Mesothelial cell of epicardium (in vitro differentiated cells): ENCODE results near the gene KLHL26. TPM values are rescaled to one million over a fixed set of nuclear protein-coding genes. Genes with fewer than 3 reads are reported as not detected.

Experiments used
- DNase-seq, 2 experiments: peaks; one replicate each; pipeline ENCODE4 v3.0.0; 2021; ENCODE audit warnings: low spot score in 2 of 2; ENCODE audit not compliant: unreplicated experiment in 2 of 2
- H3K27ac Mint-ChIP-seq: 2 replicates; pipeline ENCODE4 v1.8.0; 2021; ENCODE audit warnings: mixed read lengths
- H3K27me3 Mint-ChIP-seq: 2 replicates; pipeline ENCODE4 v1.8.0; 2021; ENCODE audit warnings: low read depth, mixed read lengths
- H3K36me3 Mint-ChIP-seq: 2 replicates; pipeline ENCODE4 v1.8.0; 2021; ENCODE audit warnings: mixed read lengths
- H3K4me1 Mint-ChIP-seq: 2 replicates; pipeline ENCODE4 v1.8.0; 2021; ENCODE audit warnings: mixed read lengths
- H3K4me3 Mint-ChIP-seq: 2 replicates; pipeline ENCODE4 v1.8.0; 2021; ENCODE audit warnings: mild to moderate bottlenecking, moderate library complexity, mixed read lengths
- H3K9me3 Mint-ChIP-seq: 2 replicates; pipeline ENCODE4 v1.8.0; 2021; ENCODE audit warnings: mixed read lengths
- total RNA-seq: library from RNA; stranded (reverse); gene quantifications from 3 replicates; pipeline ENCODE4 v1.2.1, GENCODE V29; 2021
- TF ChIP-seq, protein P1 (sequence below): fragments of 200-600 bp; sonication (generic); IDR thresholded peaks from one replicate; pipeline ENCODE4 v1.5.0; 2021; ENCODE audit warnings: antibody characterized with exemption; ENCODE audit not compliant: unreplicated experiment

Gene KLHL26
- total RNA-seq, 1 donor from 2014 or later = 12.0 TPM

DNA sequence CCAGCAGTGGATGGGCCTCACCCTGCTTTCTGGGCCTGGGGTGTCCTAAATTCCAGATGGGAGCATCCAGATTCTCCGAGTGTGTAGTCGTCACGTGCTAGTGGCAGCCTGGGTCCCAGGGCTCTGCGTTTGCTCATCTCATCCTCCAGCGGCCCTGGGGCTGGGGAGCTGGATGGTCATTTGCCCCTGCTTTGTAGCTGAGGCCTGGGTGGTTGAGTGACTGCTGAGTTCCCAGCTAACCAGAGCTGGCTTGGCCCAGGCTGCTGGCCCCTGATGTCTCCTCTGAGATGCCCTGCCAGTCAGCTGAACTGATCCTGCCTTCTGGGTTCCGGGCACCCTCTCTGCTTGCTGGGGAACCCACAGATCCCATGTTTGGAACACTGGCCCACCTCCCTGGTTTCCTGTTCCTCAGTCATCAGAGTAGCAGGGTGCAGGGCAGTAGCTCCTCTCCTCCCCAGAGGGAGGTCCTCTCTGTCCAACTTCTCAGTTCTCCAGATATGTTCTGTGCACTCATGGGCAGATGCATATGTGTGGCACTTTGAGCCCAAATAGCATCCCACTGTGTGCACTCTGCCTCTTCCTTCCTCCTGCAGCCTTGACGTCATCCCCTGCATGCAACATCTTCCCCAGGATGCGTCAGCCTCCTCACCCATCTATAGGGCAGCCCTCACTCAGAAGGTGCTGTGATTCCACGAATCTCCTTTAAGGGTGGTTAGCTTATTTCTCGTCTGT is 24.3 kb downstream of the KLHL26 start:
- no peak overlapping the region for H3K27ac Mint-ChIP-seq
- H3K27me3 Mint-ChIP-seq = no peaks in the 10 kb centered on the region
- no peak overlapping the region for H3K4me3 Mint-ChIP-seq
- TF ChIP-seq, protein P1, sequence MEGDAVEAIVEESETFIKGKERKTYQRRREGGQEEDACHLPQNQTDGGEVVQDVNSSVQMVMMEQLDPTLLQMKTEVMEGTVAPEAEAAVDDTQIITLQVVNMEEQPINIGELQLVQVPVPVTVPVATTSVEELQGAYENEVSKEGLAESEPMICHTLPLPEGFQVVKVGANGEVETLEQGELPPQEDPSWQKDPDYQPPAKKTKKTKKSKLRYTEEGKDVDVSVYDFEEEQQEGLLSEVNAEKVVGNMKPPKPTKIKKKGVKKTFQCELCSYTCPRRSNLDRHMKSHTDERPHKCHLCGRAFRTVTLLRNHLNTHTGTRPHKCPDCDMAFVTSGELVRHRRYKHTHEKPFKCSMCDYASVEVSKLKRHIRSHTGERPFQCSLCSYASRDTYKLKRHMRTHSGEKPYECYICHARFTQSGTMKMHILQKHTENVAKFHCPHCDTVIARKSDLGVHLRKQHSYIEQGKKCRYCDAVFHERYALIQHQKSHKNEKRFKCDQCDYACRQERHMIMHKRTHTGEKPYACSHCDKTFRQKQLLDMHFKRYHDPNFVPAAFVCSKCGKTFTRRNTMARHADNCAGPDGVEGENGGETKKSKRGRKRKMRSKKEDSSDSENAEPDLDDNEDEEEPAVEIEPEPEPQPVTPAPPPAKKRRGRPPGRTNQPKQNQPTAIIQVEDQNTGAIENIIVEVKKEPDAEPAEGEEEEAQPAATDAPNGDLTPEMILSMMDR = no peak
- no peaks in the 10 kb centered on the region for H3K9me3 Mint-ChIP-seq
- H3K4me1 Mint-ChIP-seq = peaks cover 28% of the 10 kb centered on the region
- H3K36me3 Mint-ChIP-seq = no peaks in the 10 kb centered on the region
- no peak for DNase-seq

DNA sequence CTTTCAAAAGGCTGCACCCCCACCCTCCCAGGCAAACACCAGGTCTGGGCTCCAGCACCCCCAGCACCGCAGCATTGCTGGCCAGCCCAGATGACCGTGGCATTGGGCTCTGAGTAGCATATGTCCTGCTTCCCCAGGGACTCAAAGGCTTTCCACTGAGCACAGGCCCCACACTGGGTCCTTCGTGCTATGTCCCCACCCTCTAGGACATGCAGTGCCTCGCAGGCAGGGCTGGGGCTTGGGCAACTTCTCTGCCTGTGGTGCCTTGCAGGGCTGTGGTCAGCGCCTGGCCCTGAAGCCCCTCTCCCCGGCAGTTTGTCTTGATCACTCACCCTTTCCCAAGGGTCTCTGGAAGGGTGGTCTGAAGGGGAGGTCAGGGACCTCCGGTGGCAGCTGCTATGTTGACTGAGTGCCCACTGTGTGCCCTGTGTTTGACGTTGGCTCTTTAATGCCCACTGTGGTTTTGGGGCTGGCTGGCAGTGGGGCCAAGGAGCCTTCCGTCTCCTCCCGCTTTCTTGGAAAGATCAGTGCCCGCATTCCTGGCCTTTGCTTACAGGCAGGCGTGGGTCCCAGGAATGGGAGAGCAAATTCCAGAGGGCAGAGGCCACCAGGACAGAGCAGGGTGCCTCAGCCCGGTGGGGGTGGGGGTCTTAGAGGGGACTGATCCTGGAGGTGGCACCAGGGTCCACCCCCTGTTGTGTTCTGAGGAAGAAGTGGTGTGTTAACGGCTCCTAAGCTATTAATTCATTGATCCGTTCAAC is 26.3 kb downstream of the KLHL26 start:
- Mint-ChIP-seq H3K4me1 (peaks cover 15% of the 10 kb centered on the region), H3K9me3 (no peaks in the 10 kb centered on the region), H3K36me3 (peaks cover 4% of the 10 kb centered on the region), H3K4me3 (no peak overlapping the region), H3K27me3 (no peaks in the 10 kb centered on the region), H3K27ac (no peak overlapping the region)
- TF ChIP-seq, protein P1 = no peak
- no peak for DNase-seq

DNA sequence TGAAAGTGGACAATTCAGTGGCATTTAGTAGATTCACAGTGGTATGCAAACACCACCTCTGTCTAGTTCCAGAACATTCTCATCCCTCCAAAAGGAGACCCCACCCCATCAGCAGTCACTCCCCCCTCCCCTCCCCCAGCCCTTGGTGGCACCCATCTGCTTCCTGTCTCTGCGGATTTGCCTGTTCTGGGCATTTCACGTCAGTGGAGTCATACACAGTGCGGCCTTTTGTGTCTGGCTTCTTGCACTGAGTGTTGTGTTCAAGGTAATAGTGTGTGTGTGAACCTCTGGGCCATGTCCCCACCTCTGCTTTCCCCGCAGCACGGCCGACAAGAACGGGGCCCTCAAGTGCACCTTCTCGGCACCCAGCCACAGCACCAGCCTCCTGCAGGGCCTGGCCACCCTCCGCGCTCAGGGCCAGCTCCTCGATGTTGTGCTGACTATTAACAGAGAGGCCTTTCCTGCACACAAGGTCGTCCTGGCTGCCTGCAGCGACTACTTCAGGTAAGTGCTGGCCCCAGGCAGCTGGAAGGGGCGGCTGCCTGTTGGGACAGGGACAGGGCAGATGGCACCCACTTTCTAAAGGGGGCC is 27.2 kb downstream of the KLHL26 start:
- no peak overlapping the region for H3K4me3 Mint-ChIP-seq
- peaks cover 7% of the 10 kb centered on the region for H3K4me1 Mint-ChIP-seq

DNA sequence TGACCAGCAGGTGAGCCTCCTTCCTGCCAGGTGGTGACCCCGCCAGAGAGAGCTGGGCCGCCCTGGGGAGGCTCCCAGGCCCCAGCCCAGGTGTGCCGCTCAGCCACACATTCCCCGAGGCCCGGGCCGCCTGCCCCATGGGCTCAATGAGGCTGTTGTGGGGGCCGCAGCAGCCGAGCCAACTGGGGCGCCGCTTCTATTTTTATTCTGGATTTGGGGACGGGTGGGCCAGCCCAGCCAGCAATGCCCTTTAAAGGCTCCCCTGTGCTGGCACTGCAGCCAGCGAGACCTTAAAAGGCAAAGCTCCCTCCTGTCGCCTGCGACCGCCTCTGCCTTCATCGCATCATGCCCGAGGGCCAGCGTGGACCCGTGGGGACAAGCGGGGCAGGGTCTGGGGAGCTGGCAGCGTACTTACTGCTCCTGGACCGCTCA is 29.0 kb downstream of the KLHL26 start:
- no peak overlapping the region for H3K27ac Mint-ChIP-seq
- no peak for DNase-seq
- TF ChIP-seq, protein P1 = no peak
- H3K4me1 Mint-ChIP-seq = no peaks in the 10 kb centered on the region
- no peak overlapping the region for H3K4me3 Mint-ChIP-seq
- no peaks in the 10 kb centered on the region for H3K9me3 Mint-ChIP-seq
- H3K27me3 Mint-ChIP-seq = no peaks in the 10 kb centered on the region
- H3K36me3 Mint-ChIP-seq = peaks cover 12% of the 10 kb centered on the region

More for the DNA sequence above, 27.2 kb downstream of the KLHL26 start:
- Mint-ChIP-seq H3K36me3 (peaks cover 4% of the 10 kb centered on the region), H3K27me3 (no peaks in the 10 kb centered on the region), H3K27ac (no peak overlapping the region), H3K9me3 (no peaks in the 10 kb centered on the region)
- DNase-seq = no peak
- TF ChIP-seq, protein P1 = no peak

DNA sequence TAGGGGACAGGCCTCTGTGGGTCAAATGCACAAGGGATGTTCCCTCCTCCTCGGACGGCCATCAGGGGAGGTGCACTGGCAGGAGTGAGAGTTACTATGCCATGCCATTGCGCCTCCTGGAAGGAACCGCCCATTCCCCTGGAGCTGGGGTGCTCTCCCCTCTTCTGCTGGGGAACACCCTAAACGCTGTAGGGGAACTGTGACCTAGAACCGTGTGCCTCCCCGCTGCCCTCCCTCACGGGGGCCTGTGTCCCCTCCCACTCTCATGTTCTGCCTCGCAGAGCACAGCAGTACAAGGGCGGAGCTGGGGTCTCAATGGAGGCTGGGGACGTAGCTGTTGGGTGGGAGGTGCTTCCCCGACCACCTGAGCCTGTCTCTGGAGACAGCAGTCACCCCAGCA is 29.5 kb downstream of the KLHL26 start:
- TF ChIP-seq, protein P1 = no peak
- no peaks in the 10 kb centered on the region for H3K27me3 Mint-ChIP-seq
- peaks cover 12% of the 10 kb centered on the region for H3K36me3 Mint-ChIP-seq
- H3K4me1 Mint-ChIP-seq = no peaks in the 10 kb centered on the region
- DNase-seq = no peak
- H3K4me3 Mint-ChIP-seq = no peak overlapping the region
- no peak overlapping the region for H3K27ac Mint-ChIP-seq
- no peaks in the 10 kb centered on the region for H3K9me3 Mint-ChIP-seq
